Measurements from ENCODE around the gene HPN. TPM values are rescaled to one million over a fixed set of nuclear protein-coding genes. Genes with fewer than 3 reads are reported as not detected.

HPN gene
- total and polyA plus RNA-seq, 2 experiments from 2014 or later, result 21.3 to 36.2 TPM

DNA sequence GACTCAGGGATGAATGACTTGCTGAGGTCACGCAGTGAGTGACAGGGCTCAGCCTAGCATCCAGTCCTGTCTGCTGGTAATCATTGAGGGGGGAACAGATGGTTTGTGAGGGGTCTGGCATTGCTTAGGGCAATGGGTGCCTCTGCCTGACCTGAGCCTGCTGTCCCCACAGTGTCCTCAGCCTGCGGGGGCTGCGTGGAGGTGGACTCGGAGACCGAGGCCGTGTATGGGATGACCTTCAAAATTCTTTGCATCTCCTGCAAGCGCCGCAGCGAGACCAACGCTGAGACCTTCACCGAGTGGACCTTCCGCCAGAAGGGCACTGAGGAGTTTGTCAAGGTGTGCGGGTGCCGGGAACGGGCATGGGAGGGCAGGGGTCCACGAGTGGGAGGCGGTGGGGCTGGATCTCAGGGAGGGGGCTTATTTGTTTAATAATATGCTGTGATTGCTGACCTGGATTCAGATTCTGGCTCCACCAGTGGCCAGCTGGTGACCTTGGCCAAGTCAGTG, 9.1 kb upstream of the HPN start:
- H3K4me3 ChIP-seq, result no peak overlapping the region
- peaks cover 18% of the 10 kb centered on the region for H3K27me3 ChIP-seq
- DNase-seq (ENCODE audit: low read depth in 1 of 2, low spot score in 1 of 2), result no peak
- H3K27ac ChIP-seq, result no peak overlapping the region
- TF ChIP-seq, protein P1, sequence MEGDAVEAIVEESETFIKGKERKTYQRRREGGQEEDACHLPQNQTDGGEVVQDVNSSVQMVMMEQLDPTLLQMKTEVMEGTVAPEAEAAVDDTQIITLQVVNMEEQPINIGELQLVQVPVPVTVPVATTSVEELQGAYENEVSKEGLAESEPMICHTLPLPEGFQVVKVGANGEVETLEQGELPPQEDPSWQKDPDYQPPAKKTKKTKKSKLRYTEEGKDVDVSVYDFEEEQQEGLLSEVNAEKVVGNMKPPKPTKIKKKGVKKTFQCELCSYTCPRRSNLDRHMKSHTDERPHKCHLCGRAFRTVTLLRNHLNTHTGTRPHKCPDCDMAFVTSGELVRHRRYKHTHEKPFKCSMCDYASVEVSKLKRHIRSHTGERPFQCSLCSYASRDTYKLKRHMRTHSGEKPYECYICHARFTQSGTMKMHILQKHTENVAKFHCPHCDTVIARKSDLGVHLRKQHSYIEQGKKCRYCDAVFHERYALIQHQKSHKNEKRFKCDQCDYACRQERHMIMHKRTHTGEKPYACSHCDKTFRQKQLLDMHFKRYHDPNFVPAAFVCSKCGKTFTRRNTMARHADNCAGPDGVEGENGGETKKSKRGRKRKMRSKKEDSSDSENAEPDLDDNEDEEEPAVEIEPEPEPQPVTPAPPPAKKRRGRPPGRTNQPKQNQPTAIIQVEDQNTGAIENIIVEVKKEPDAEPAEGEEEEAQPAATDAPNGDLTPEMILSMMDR (IDR thresholded peaks at IDR 0.05; ENCODE audit: low read depth, low read length), result no peak
- H3K9me3 ChIP-seq (ENCODE audit: low read depth), result no peaks in the 10 kb centered on the region
- H3K36me3 ChIP-seq, result peaks cover 2% of the 10 kb centered on the region
- H3K4me1 ChIP-seq (ENCODE audit: low read depth), result no peaks in the 10 kb centered on the region

DNA sequence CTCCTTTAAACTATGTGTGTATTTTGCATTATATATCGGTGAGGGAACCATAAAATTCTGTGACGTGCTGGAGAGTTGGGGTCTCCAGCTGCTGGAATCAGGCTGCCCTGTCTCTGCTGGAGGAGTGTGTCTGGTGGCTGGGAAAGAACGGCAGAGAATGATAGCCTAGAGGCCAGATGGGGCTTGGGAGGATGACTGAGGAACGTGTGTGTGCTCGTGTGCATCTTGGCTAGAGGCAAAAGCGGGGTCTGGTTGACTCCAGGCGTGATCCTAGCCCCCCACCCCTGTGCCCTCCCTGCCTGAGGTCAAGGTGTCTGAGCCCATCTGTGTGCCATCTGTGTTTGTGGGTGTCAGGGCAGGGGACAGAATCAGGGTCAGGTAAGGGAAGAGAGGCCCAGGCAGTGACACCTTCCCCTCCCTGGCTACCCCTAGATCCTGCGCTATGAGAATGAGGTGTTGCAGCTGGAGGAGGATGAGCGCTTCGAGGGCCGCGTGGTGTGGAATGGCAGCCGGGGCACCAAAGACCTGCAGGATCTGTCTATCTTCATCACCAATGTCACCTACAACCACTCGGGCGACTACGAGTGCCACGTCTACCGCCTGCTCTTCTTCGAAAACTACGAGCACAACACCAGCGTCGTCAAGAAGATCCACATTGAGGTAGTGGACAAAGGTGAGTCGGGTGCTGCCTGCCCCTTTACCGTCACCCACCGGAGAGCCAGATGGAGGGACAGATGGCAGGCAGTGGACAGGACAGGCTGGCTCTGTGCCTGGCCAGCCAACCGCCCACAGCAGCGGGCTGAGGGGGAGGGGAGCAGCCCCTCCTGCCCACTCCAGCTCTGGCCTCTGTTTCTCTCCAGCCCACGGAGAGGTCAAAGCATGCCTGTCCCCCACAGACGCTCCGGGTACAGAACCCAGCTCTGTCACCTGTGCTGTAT, 8.2 kb upstream of the HPN start:
- no peak for DNase-seq (ENCODE audit: low read depth in 1 of 2, low spot score in 1 of 2)
- TF ChIP-seq, protein P1 (IDR thresholded peaks at IDR 0.05; ENCODE audit: low read depth, low read length), result no peak
- H3K36me3 ChIP-seq, result no peaks in the 10 kb centered on the region
- no peak overlapping the region for H3K27ac ChIP-seq
- no peaks in the 10 kb centered on the region for H3K4me1 ChIP-seq (ENCODE audit: low read depth)
- no peaks in the 10 kb centered on the region for H3K9me3 ChIP-seq (ENCODE audit: low read depth)
- no peak overlapping the region for H3K4me3 ChIP-seq
- peaks cover 18% of the 10 kb centered on the region for H3K27me3 ChIP-seq

DNA sequence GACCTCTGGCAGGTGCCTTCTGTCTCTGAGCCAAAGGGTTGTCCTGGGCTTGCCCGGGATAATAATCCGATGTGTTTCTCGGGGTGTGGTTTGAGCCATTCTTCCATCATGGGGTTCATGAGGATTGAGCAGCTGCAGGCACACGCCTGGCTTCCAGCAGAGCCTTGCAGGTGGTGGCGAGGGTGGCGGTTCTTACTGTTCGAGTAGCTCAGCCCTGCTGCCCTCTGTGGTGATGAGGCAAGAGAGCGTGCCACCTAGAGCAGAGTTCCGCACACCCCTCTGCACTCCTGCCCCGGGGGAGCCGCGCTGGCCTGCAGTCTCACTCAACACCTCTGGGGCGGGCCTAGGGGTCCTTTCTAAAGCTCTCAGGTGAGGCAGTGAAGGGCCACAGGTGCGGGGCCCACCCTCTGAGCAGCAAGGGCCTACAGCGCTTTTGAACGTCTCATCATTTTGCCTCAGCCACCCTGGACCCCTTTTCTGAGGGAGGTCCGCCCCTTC, 7.5 kb upstream of the HPN start:
- no peak for DNase-seq (ENCODE audit: low read depth in 1 of 2, low spot score in 1 of 2)
- no peak overlapping the region for H3K27ac ChIP-seq
- H3K4me3 ChIP-seq, result no peak overlapping the region
- peaks cover 18% of the 10 kb centered on the region for H3K27me3 ChIP-seq
- no peaks in the 10 kb centered on the region for H3K36me3 ChIP-seq
- no peaks in the 10 kb centered on the region for H3K4me1 ChIP-seq (ENCODE audit: low read depth)
- TF ChIP-seq, protein P1 (IDR thresholded peaks at IDR 0.05; ENCODE audit: low read depth, low read length), result no peak
- no peaks in the 10 kb centered on the region for H3K9me3 ChIP-seq (ENCODE audit: low read depth)

DNA sequence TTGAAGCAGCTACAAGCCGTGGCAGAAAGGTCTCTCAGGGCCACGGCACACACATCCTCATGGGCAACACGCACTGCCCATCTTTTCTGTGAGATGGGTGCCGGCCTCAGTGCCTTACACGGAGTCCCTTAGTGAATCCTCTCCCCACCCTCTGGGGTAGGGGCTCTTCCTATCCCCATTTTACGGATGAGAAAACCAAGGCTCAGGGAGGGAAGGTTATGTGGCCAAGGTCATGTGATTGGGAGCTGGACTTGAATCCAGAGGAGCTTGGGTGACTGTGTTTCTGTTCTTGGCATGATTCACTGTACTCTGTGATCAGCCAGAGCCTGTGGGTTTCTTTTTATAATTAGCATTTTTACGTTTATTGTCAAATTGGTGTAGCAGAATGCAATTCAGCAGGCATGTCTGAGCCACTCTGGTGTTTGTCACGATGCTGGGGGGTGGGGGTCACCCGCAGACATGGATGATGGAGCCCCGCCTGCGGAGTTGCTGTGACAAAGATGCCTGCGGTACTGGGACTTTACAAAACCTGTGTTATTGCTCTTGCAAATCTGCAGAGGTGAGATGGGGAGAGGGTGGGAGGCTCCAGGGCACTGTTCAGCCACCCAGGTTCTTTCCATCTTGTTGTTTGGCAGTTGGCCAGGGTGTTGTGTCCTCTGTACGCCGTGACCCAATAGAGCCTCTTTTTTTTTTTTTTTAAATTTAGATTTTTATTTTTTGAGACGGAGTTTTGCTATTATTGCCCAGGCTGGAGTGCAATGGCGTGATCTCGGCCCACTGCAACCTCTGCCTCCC, 6.7 kb upstream of the HPN start:
- Histone ChIP-seq H3K4me1 (ENCODE audit: low read depth) (no peaks in the 10 kb centered on the region), H3K27ac (no peak overlapping the region), H3K27me3 (peaks cover 18% of the 10 kb centered on the region), H3K36me3 (no peaks in the 10 kb centered on the region), H3K4me3 (no peak overlapping the region), H3K9me3 (ENCODE audit: low read depth) (no peaks in the 10 kb centered on the region)
- DNase-seq (ENCODE audit: low read depth in 1 of 2, low spot score in 1 of 2), result no peak
- TF ChIP-seq, protein P1 (IDR thresholded peaks at IDR 0.05; ENCODE audit: low read depth, low read length), result no peak

Measured in cardiac muscle cell (in vitro differentiated cells and primary cell).